Lower lobe of right lung (tissue), 2 donors: ENCODE measurements around the gene ANGPTL2. TPM values are rescaled to one million over a fixed set of nuclear protein-coding genes. Genes with fewer than 3 reads are reported as not detected.

Source experiments
- ATAC-seq, 2 donors: fragments of 200-7000 bp; cut with Tn5 transposase; one replicate each; pipeline ENCODE4 v1.9.1; 2020 to 2022; ENCODE audit warnings: mild to moderate bottlenecking in 2 of 2, moderate library complexity in 2 of 2
- DNase-seq: peaks from one replicate; pipeline ENCODE4 v3.0.0-alpha.2; 2020
- H3K27ac ChIP-seq: fragments of 200-600 bp; one replicate; pipeline ENCODE4 v1.8.0; 2022
- H3K27me3 ChIP-seq: fragments of 200-600 bp; one replicate; pipeline ENCODE4 v1.8.0; 2022; ENCODE audit warnings: low read depth
- H3K36me3 ChIP-seq: fragments of 200-600 bp; one replicate; pipeline ENCODE4 v1.8.0; 2022; ENCODE audit warnings: mild to moderate bottlenecking
- H3K4me1 ChIP-seq: fragments of 200-600 bp; one replicate; pipeline ENCODE4 v1.8.0; 2022
- H3K4me3 ChIP-seq: fragments of 200-600 bp; one replicate; pipeline ENCODE4 v1.8.0; 2022; ENCODE audit warnings: mild to moderate bottlenecking
- H3K9me3 ChIP-seq: fragments of 200-600 bp; one replicate; pipeline ENCODE4 v1.8.0; 2022
- CTCF ChIP-seq: fragments of 200-600 bp; IDR thresholded peaks from one replicate; pipeline ENCODE4 v1.8.0; 2022; ENCODE audit warnings: antibody characterized with exemption, mild to moderate bottlenecking
- intact Hi-C: fragments of 100-400 bp; cut with DNase I; formaldehyde crosslinking; loops from one replicate; pipeline ENCODE4 v1.11.0; 2022
- total RNA-seq: library from RNA; stranded (reverse); fragmentation: NEBNext Ultra II Directional; extraction: Animal tissue kit (Norgen Biotek cat#: 25700); gene quantifications from one replicate; pipeline ENCODE4 v1.2.1, GENCODE V29; 2021
- donor health status: DM: no; HTN: yes; CAD: no; lungs with severe emphysema.

The ANGPTL2 gene
- total RNA-seq, 1 donor from 2014 or later = 11.4 TPM

GRCh38 chr9:127144670-127145445 lies 22.4 kb upstream of the ANGPTL2 start:
- Histone ChIP-seq H3K27ac (no peak overlapping the region), H3K36me3 (no peaks in the 10 kb centered on the region), H3K4me3 (no peak overlapping the region), H3K9me3 (no peaks in the 10 kb centered on the region), H3K4me1 (no peaks in the 10 kb centered on the region), H3K27me3 (no peaks in the 10 kb centered on the region)
- ATAC-seq (peak; percentile 54 to 58), DNase-seq (no peak)
- no peak for TF ChIP-seq CTCF
- intact Hi-C loops = no loop called here

- DNase-seq = no peak
- intact Hi-C loops = no loop called here
- ATAC-seq = no peak
- Histone ChIP-seq H3K36me3 (no peaks in the 10 kb centered on the region), H3K9me3 (no peaks in the 10 kb centered on the region), H3K27me3 (no peaks in the 10 kb centered on the region), H3K4me1 (no peaks in the 10 kb centered on the region), H3K27ac (no peak overlapping the region), H3K4me3 (no peak overlapping the region)
- TF ChIP-seq CTCF = no peak
Observed at GRCh38 chr9:127143920-127144465, 21.6 kb upstream of the ANGPTL2 start.

DNA sequence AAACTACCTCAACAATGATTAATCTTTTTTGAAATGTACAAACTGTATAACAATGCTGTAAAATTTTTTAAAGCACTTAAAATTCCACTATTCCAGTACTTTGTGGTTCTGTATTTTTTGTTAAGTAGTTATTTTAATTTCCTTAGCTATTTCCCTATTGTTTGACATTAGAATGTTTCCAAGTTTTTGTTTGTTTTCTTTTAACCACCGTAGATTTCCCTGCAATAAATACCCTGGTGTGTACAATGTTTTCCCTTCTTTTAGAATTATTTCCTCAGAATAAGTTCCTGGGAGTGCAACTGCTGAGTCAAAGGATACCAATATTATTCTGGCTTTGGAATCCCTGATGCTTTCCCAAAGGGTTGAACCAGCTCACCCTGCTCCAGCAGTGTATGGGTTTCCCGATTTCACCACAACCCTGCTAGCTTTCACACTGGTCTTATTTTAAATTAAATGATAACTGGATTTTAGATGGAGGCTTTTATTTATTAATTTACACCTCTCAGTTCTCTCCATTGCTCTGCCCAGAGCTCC lies 20.6 kb upstream of the ANGPTL2 start:
- Histone ChIP-seq H3K27me3 (no peaks in the 10 kb centered on the region), H3K36me3 (no peaks in the 10 kb centered on the region), H3K4me1 (no peaks in the 10 kb centered on the region), H3K27ac (no peak overlapping the region), H3K4me3 (no peak overlapping the region), H3K9me3 (no peaks in the 10 kb centered on the region)
- DNase-seq (no peak), ATAC-seq (no peak)
- intact Hi-C loops = no loop called here
- no peak for TF ChIP-seq CTCF

DNA sequence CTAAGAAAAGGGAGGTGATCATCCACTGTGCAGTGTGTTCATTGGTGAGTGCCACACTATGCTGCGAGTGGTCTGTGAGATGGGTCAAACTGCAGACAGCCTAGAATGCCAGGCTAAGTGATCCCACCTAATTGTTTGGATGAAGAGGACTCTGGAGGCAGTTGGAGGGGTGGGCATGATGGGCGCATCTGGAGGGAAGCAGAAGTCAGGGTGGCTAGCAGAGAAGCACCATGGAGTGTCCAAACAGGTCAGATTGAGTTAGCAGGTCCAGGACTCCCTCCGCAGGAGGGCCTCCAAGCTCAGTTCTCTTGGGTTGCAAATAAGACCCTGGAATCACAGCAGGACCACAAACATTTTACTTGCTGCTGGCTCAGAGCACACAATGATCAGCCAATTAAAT lies 19.9 kb upstream of the ANGPTL2 start:
- no peak for TF ChIP-seq CTCF
- intact Hi-C loops = no loop called here
- Histone ChIP-seq H3K9me3 (no peaks in the 10 kb centered on the region), H3K4me3 (no peak overlapping the region), H3K4me1 (no peaks in the 10 kb centered on the region), H3K27ac (no peak overlapping the region), H3K27me3 (no peaks in the 10 kb centered on the region), H3K36me3 (no peaks in the 10 kb centered on the region)
- no peak for ATAC-seq
- DNase-seq = no peak

GRCh38 chr9:127140842-127141675 lies 18.6 kb upstream of the ANGPTL2 start:
- Histone ChIP-seq H3K27ac (no peak overlapping the region), H3K4me1 (no peaks in the 10 kb centered on the region)
- no peak for ATAC-seq

More at GRCh38 chr9:127140842-127141675, 18.6 kb upstream of the ANGPTL2 start:
- intact Hi-C loops = no loop called here
- no peak for DNase-seq
- TF ChIP-seq CTCF = no peak
- Histone ChIP-seq H3K27me3 (no peaks in the 10 kb centered on the region), H3K4me3 (no peak overlapping the region), H3K9me3 (no peaks in the 10 kb centered on the region), H3K36me3 (no peaks in the 10 kb centered on the region)
